Stimulated activated CD4-positive, alpha-beta T cell treated with anti-CD3 and anti-CD28 coated beads, TNF-alpha, amount 100 ng/mL, for 24 hours (primary cell): ENCODE results near the gene CFAP20DC.
"Not testable (repeated sequence)": the region's sequence is repeated elsewhere in the genome, so short reads cannot be mapped to it uniquely, and the experiment has no call there.

Experiments
- DNase-seq, 3 experiments: peaks; one replicate each; pipeline ENCODE4 v3.0.0-alpha.2; 2020; ENCODE audit warnings: low read depth in 3 of 3

CFAP20DC gene

DNA sequence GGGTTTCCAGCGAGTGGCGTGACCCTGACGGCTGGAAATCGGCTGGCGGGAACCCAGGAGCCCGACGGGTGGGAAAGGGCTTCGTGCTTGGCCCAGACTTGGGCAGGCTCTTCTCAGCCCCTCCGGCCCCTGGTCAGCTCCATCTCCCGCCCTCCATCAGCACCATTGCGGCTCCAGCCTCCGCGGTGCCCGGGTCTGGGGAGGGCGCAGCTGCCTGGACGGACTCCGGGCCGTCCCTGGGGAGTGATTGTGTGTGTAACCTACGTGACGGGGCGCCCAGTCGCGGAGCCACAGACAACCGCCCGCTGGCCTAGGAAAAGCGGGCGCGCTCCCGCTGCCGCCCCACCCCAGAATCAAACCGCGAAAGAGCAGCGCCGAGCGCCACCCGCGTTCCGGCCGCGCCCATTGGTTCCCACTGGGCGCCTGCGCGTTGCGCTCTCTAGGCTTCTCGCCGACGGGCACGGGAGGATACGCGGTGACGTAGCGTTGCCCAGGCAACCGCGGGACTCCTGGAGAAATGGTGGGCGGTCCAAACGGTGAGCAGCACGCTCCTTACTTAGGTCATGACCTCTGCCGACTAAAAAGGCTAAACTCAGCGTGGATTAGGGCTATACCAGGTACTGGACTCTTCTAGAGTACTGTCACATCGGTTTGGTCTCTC lies at the start of gene CFAP20DC:
Gene CFAP20DC (minus strand): TSS at position 355 of the 661 bp plus-strand sequence. CDS start 394 bp downstream, outside the sequence.
- DNase-seq, result peak; percentile 83 to 93 (median 88)

DNA sequence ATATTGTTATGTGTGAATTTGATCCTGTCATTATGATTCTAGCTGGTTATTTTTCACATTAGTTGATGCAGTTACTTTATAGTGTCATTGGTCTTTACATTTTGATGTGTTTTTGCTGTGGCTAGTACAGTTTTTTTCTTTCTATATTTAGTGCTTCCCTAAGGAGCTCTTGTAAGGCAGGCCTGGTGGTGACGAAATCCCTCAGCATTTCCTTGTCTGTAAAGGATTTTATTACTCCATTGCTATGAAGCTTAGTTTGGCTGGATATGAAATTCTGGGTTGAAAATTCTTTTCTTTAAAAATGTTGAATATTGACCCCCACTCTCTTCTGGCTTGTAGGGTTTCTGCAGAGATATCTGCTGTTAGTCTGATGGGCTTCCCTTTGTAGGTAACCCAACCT lies 48.7 kb upstream of the CFAP20DC start:
- not testable (repeated sequence) for DNase-seq

GRCh38 chr3:59094446-59094845 lies 44.6 kb upstream of the CFAP20DC start:
- no peak for DNase-seq

DNA sequence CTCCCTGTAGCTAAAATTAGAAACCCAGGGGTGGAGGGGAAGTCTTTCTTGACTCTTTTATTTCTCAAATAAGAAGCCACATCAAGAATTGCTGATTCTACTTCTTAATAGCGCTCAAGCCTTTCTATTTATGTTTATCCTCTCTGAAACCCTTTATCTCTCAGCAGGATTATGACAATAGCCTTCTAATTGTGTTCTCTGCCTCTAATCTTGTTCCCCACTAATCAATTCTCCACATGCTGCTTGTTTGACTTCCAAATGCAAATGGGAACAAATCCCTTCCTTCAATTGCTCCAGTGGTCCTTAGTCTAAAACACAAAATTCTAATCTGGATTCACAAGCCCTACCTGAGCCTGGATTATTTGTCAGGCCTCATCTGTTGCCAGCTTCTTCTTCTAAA lies 43.7 kb upstream of the CFAP20DC start:
- no peak for DNase-seq

DNA sequence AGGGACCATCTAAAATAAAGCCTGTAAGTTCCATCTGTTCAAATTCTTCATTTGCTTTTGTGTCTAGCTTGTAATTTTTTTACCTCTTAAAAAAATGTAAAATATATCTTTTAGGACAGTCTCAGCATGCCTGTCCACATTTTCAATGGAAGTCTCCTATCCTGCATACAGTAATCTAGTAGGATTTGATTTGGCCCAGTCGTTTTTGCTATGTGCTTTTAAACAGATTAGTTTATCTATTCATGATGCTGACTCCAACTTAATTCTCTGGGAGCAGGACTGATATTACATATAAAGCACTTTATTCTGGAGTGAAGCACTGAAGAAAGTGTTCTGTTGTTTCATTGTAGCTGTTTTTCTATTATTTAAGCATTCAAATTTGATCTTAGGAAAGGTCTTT lies 38.9 kb upstream of the CFAP20DC start:
- no peak for DNase-seq

DNA sequence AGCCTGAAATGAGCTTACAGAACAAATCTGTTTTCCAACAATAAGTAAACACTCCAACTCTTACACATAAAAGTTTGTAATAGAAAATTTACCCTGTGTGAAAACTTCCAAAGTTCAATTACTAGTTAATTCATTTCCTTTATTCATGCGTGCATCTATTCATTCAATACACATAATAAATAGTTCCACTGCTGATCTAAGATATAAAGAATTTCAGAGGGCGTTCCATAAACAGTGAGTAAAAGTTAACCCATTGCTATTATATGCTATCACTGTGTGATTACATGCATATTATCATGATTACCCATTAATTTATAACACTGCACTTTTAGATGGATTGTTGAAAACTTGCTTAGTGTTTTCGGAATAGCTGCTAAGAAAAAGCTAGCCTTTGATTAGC lies 36.2 kb upstream of the CFAP20DC start:
- no peak for DNase-seq

DNA sequence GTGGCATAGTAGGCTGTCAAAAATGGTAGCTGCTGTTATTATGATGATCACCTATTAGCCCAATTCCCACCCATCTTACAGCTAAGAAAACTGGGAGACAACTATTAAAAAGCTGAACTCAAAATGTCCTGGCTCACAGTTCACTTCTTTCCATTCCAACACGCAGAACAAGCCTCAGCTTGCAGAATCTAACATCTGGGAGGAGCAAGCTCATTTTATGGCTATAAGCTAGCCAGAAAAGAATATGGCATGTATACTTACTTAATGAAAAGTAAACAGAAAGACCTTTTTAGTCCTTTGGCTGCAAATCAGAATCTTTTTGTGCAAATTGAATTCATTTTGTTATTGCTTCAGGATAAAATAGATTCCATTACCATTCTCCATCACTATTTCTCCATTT lies 34.8 kb upstream of the CFAP20DC start:
- no peak for DNase-seq

DNA sequence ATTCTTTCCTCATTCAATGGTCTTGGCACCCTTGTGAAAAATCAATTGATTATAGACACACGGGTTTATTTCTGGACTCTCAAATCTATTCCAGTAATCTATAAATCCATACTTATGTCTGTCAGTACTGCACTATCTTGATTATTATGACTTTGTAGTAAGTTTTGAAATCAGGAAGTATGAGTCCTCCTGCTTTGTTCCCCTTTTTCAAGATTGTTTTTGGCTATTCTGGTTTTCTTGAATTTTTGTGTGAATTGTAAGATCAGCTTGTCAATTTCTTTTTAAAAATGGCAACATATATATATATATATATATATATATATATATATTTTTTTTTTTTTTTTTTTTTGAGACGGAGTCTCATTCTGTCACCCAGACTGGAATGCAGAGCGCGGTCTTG lies 32.3 kb upstream of the CFAP20DC start:
- no peak for DNase-seq

DNA sequence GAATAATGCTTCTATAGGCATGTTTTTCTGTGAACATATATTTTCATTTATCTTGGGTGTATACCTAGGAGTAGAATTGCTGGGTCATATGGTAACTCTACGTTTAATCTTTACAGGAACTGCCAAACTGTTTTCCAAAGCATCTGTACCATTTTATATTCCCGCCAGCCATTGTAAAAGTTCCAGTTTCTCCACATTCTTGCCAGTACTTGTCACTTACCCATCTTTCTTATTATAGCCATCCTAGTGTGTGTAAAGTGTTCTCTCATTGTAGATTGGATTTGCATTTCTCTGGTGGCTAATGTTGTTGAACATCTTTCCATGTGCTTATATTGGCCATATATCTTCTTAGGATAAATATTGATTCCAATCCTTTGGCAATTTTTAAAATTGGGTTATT lies 31.2 kb upstream of the CFAP20DC start:
- DNase-seq, result no peak

DNA sequence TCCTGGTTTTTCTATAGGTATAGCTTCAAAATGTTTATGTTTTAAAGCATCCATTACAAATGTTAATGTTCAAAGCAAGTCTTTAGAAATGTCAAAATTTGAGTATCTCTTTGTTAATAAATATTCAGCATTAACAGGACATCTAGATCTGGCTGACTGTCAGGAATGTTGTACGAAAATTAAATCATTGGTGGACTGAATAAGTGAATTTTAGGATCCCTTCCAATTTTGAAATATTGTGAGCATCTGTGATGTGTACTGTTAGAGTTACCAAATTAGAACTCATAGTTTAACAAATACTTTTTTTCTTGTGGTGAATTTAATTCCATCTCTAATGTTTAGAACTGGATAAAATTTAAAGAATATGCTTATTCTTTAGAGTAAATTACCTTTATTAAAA lies 30.1 kb upstream of the CFAP20DC start:
- DNase-seq, result no peak

- DNase-seq, result no peak
Measured at GRCh38 chr3:59074764-59075163, 24.9 kb upstream of the CFAP20DC start.

- no peak for DNase-seq
Measured at GRCh38 chr3:59072681-59073080, 22.9 kb upstream of the CFAP20DC start.

DNA sequence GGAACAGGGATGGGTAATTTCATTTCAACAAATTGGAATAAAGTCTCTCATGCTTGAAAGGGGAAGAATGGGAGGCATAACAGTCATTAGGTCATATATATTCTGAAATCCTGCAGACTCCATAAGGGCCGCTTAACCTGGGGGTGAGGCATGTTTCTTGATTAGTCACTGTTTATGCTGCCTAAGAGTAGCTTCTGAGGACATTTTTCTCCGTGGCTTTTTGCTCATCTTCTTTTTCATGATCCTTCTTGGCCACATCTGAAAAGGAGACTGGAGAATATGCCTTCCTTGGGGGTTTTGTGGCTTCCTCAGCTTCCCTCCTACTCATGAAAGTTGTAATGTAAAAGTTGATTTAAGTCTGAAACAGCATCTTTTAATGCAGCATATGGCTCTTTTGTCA lies 20.0 kb upstream of the CFAP20DC start:
- no peak for DNase-seq

GRCh38 chr3:59065240-59065639 lies 15.4 kb upstream of the CFAP20DC start:
- no peak for DNase-seq

GRCh38 chr3:59064728-59065127 lies 14.9 kb upstream of the CFAP20DC start:
- DNase-seq, result no peak

- no peak for DNase-seq
Measured at GRCh38 chr3:59064276-59064675, 14.5 kb upstream of the CFAP20DC start.

DNA sequence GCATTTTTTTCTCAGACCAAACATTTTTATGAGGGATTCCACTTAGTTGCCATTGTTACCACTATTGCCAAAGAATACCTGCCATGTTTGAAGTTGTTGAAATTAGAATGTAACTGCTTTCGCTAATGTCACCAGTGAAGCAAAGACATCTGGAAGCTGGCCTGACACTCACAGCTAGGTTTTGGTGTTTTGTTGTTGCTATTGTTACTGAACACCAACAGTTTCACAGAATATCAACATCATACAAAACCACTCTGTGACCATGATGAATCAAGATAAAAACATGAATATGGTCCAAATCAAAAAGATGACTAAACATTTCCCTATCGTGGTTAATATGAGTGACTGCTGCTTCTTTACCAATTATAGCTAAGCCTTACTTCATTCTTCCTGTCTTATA lies 6.9 kb upstream of the CFAP20DC start:
- no peak for DNase-seq

DNA sequence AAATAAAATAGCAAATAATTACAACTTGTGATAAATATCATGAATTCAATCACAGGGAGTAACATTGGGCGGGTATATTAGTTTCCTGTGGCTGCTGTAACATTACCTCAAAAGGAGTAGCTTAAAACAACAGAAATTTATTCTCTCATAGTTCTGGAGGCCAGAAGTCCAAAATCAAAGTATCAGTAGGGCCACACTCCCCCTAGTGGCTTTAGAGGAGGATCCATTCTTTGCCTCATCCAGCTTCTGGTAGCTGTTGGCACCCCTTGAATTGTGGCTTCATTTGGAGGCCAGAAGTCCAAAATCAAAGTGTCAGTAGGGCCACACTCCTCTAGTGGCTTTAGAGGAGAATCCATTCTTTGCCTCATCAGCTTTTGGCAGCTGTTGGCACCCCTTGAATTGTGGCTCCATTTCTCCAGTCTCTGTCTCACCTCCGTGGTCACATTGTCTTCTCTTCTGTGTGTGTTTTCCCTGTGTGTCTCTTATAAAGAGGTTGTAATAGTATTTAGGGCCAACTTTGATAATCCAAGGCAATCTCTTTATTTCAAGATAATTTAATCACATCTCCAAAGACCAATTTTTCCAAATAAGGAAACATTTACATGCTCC lies 3.1 kb upstream of the CFAP20DC start:
- no peak for DNase-seq

- DNase-seq, result not testable (repeated sequence)
Measured at GRCh38 chr3:59050811-59051414, 1.1 kb upstream of the CFAP20DC start.

DNA sequence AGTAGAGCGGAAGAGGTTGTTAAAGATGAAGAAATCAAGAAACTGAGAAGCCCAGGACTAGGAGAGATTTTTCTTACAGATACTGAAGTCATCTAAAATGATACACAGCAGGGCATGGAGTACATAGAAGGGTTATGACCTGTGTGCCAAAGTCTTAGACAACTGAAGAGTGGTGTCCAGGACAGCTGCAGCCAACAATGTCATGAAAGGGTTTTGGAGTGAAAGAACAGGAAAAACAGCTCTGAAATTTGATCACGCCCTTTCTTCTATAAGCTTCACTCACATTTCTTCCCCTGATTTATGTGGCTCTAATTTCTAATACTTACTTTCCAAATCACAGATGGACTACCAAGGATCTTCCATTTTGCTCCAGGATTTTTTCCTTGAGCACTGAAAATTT lies 3.0 kb downstream of the CFAP20DC start:
- no peak for DNase-seq

- DNase-seq, result no peak
Measured at GRCh38 chr3:59043391-59043790, 6.4 kb downstream of the CFAP20DC start.

- no peak for DNase-seq
Measured at GRCh38 chr3:59040902-59041301, 8.9 kb downstream of the CFAP20DC start.

DNA sequence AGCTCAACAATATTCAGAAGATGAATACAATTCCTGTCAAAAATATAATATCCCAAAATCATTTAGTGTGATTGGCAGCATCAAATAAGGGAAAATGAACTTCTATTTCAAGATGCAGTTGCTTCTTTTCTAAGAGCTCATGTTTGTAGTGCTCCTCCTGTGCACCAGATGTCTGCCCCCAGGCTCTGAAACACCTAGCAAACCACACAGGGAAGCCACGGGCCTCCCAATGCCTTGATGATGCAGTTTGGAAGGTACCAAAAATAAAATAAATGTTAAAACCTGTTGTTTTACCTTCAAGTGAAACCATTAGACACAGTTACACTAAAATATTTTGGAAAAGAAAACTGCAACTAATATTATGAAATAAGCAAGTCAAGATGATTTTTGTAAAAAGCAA lies 22.2 kb downstream of the CFAP20DC start:
- DNase-seq, result no peak
